Dermis blood vessel endothelial cell (primary cell): ENCODE measurements around the gene THBS2. TPM values are rescaled to one million over a fixed set of nuclear protein-coding genes. Genes with fewer than 3 reads are reported as not detected.
"Not testable (repeated sequence)": the region's sequence is repeated elsewhere in the genome, so short reads cannot be mapped to it uniquely, and the experiment has no call there.

Source experiments
- DNase-seq: peaks from one replicate; pipeline ENCODE4 v3.0.0; 2010
- total RNA-seq: library from RNA; depleted of rRNA; stranded (reverse); fragments of >200 nt; gene quantifications from 2 replicates; pipeline ENCODE4 v1.2.3, GENCODE V29; 2014

The THBS2 gene
- total RNA-seq, 1 donor from 2014 or later = 2.0 TPM

DNA sequence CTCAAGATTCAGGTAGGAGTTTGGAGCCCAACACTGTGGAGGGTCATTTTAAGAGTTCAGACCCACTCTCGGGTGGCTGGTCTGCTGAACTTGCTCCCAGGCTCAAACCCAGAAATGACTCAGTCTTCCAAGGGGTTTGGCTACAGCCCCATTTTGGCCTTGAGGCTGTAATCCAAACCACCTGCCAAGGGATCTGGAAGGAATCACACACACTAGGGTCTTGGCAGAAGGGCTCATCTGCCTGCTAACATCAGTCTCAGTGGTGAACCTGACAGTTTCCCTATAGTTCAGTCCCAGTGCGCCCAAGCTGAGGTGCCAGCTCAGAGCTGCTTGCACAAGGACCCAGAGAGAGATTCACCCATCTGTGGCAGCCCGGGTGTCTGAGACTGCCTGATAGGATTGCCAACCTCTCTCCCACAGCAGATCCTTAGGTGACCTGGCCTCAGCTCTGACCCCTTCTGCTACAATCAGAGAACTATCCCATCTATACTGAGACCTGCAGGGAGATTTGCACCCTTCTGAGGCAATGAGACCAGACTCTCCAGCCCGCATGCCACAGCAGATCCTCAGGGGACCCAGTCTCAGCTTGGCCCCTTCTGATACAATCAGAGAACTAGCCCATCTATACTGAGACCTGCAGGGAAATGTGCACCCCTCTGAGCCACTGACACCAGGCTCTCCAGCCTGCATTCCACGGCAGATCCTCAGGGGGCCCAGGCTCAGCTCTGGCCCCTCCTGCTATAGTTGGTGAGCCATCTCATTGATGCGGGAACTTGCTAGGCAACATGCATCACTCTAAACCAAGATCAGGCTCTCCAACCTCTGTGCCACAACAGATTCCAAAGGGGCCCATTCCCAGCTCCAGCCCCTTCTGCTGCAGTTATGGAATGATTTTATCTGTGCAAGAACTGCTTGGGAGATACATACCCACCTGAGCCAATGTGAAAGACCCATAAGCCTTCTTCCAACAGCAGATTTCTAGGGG lies 48.2 kb downstream of the THBS2 start:
- no peak for DNase-seq

DNA sequence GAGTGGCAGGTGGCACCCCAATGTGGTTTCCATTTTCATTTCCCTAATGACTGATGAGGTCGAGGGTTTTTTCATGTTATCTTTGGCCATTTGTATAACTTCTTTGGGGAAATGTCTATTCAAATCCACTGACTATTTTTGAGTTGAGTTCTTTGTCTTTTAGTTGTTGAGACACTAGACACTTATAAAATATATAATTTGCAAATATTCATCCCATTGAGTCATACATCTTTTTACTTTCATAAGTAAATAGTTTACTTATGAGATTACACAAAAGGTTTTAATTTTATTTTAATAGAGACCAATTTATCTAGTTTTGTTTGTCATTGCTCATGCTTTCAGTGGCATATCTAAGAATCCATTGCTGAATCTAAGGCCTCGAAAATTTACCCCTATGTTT lies 49.5 kb downstream of the THBS2 start:
- DNase-seq = no peak

DNA sequence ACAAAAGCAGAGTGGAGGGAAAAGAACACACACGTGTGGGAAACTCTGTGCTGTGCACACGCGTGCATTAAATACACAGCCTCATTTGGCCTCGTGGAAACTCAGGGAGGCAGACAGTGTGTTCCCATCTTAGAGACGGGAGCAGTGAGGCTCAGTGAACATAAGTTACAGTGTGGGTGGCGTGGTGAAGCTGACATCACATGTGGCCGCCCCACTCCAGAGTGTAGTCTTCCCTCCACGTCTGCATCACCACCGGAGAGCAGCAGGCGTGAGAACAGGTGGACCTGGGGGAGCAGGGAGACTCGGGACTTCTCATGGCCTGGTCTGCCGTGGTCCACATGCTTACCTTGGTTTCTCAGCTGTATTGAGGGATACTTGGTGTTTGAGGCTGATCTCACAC lies 51.7 kb downstream of the THBS2 start:
- DNase-seq = no peak

DNA sequence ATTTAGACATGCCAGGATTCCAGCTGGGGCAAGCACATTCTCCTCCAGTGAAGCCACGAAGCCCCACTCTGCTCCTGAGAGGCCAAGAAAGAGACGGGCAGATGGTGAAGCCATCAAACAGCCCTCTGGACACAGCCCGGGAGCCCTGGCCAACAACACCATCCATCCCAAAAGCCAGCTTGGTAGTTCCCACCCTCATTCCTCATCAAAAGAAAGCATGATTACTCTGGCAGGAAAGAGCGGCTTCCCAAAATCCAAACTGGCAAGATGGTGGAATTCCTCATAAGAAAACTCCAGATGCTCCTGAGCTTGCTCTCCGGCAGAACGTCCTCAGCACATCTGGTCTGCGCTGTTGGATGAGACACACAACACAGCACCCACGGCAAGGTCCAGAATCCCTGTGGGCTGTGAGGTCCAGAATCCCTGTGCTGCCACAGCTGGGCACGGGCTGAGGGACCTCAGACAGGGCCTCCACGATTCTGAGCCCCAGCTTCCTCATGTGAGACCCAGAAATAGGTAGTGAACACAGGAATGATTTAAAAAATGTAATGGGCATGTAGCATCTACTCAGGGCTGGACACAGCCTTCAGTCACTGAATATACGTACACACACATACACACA lies 52.6 kb downstream of the THBS2 start:
- DNase-seq = no peak

DNA sequence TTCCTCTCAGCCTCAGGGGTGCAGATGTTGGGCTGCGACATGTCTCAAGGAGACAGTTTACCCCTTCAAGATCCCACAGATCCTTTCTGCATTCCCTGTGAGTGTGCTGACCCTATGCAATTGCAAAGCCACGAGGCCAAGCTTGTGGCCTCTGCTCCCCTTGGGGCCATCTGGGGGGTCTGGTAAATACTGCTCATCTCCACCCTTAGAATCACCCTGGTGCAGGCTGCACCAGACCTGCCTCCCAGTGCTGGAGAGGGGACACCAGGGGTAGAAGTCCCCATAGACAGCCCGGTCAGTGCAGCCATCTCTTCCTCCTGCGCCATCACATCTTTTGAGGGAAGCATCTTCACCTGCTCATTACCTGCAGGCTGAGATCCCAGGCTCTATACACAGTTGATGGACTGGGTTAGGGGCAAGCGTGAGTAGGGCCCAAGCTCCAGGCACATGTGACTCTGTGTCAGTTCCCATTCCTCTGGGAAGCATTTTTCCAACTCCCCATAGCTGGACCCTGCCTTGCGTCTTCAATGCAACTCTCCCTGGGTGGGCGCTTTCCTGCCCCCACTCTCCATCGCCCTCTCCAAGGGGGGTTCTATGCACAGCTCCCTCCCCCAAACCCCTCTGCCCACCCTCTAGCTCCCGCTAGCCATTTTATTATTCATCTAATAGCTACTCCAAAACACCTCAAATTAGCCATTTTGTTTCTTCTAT lies 53.9 kb downstream of the THBS2 start:
- DNase-seq = no peak

DNA sequence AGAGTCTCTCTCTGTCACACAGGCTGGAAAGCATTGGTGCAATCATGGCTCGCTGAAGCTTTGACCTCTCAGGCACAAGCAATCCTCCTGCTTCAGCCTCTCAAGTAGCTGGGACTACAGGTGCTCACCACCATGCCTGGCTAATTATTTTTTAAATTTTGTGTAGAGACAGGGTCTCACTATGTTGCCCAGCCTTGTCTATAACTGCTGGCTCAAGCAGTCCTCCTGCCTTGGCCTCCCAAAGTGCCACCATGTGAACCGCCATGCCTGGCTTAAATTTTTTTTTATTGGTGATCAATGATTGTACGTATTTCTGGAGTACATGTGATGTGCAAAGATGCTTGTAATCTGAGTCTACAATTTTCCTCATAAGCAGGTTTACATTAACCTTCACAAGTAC lies 54.8 kb downstream of the THBS2 start:
- DNase-seq = no peak

DNA sequence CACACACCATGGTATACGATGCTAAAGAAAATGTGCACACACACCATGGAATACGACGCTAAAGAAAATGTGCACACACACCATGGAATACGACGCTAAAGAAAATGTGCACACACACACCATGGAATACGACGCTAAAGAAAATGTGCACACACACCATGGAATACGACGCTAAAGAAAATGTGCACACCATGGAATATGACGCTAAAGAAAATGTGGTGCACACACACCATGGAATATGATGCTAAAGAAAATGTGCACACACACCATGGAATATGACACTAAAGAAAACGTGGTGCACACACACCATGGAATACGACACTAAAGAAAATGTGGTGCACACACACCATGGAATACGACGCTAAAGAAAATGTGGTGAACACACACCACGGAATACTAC lies 55.7 kb downstream of the THBS2 start:
- DNase-seq = not testable (repeated sequence)

DNA sequence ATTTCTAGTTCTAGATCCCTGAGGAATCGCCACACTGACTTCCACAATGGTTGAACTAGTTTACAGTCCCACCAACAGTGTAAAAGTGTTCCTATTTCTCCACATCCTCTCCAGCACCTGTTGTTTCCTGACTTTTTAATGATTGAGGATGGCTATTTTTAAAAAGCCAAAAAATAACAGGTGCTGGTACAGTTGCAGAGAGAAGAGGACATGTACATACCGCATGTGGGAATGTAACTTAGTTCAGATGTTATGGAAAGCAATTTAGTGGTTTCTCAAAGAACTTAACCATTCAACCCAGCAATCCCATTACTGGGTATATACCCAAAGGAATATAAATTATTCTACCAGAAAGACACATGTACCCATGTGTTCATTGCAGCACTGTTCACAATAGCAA lies 57.4 kb downstream of the THBS2 start:
- DNase-seq = not testable (repeated sequence)

DNA sequence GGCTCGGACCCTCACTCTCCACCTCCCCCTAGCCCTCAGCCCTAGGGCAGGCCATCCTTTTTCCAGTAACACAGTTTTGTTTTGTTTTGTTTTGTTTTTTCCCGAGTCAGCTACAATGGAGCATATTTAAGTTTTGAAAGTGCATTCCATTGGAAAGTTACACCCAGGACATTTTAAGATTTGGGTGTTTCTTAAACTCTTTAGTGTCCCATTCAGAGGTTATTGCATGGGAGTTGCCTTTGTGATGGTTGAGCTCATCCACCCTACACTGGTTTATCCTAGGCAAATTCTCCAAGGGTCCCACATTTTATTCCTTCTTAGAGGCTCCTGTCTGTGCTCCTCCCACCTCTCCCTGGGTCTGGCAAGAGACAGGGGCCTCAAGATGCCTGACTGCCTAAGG lies 58.9 kb downstream of the THBS2 start:
- no peak for DNase-seq

DNA sequence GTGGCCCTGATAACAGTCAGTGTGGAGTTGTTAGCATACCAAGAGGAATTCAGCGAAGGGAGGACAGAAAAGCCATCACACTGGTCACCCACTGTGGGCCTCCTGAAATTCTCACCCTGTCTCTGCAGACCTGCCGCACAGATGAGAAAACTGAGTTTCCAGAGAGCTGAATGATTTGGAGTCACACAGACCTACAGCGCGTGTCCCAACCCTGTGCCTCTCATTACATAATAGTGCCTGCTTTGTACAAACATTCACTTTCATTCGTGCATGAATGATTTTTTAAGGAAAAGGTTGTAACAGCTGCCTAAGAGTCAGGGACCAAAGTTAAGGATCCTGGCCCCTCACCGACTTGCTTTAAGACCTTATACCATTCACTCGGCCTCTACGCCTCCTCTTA lies 62.7 kb downstream of the THBS2 start:
- no peak for DNase-seq

DNA sequence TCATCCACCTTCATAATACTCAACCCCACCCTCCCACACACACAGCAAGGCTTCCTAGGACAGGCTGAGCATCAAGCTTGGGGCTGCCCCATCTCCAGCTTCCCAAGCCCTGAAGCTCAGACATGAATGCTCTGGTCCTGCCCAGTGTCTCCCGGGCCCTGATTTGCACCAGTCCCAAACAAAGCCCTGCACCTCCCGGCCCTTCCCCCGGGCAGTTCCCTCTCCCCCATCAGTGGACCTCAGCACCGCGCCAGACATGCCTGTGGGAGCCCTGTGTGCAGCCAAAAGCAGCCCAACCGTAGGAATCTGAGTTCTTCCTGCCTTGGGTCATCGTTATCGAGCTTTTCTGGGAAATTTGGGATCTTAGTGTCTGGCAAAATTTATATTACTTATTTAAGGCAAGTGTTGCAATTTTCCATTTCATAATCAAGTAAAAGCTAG lies 63.5 kb downstream of the THBS2 start:
- DNase-seq = no peak

DNA sequence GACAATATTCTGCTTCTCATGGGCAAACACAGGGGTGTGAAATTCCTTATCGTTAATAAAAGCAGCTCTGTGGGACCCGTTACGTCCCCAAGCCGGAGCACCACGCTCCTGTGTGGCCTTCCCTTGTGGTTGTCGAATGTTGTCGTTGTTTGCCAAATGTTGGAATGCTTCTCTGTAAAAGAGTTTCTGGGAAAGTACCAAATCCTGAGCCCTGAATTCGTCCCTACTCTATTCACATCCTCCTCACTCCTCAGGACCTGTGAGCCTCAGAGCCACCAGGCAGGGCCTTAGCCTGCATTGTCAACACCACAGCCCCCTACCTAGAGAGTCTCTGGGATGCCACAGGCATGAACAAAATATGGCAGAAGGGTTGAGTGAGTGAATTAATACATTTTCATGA lies 64.0 kb downstream of the THBS2 start:
- DNase-seq = no peak

DNA sequence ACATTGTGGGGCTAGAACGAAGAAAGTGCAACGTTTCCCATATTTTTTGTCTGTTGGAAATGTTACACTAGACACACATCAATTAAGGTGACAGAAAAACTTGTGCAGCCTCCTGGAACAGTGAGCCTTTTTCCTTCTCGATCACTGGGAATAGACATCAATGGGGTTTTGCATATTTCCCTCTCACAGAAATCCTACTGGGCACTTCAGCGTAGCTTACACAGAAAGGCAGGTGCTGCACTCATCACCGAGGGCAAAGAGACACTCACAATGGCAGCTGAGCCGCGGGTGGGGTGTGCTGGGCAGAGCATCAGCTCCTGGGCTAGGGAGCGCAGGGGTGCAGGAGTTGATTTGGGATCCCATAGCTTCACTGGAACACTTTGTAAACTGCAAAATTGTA lies 64.5 kb downstream of the THBS2 start:
- DNase-seq = no peak

DNA sequence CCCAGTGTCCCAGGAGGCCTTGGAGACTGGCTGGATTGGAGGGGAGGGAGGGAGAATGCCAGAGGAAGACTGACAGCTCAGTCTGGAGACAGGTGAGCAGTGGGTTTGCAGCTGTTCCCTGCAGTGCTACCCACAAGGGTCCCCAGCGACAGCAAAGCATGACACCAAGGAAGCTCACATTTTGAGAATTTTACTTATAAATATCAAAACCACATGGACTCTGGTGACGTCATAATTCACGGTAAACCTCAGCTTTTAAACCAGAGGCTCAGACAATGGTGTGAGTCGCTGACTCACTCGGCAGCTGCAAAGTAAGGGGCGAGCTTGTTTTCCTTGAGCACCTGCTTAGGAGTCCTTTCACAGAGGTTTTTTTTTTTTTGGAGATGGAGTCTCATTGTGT lies 65.2 kb downstream of the THBS2 start:
- DNase-seq = no peak

DNA sequence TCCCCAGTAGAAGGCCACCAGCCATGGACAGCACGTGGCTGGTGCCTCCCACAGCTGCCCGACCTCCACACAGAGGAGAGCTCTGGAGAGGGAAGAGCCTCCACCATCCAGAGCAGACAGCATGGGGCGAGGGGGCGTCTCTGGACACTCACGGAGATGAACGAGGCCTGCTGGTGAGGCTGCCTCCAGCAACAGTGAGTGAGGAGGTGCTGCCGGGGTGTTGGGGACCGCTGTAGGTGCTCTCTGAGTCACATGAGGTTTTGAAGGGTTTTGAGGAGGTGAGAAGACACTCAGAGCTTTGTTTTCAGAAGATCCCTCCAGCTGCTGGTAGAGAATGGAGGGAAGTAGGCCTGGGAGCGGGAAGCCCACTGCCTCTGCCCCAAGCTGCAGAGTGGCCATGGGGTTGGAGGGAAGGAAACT lies 65.6 kb downstream of the THBS2 start:
- no peak for DNase-seq

DNA sequence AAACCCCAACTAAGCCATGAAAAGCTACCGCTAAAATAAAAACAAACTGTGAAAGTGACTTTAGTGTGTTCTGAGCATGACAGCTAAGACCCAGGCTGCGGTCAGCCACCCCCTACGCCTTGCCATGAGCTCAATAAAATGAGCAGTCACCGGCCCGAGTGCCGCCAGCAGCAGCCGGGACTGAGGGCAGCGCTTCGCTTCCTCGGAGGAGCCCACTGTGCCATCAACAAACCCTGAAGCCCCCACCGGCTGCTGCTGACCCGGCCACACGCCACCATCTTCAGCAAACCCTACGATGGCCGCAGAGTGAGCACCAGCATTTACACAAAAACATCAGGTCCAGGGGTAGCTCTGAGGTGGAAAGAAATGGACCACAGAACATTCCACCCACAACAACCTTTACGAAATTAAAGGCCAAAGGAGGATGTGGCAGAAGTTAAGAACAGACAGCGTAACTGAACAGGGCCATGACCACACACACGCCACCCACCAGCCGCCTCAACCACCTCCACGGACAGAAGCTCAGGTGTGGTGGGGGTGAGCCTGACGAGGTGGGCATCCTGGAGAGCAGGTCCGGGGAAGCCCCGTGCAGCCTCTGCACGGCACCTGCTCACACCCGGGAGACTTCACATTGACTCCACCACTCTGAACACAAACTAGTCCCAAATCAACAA lies 67.0 kb downstream of the THBS2 start:
- DNase-seq = no peak

DNA sequence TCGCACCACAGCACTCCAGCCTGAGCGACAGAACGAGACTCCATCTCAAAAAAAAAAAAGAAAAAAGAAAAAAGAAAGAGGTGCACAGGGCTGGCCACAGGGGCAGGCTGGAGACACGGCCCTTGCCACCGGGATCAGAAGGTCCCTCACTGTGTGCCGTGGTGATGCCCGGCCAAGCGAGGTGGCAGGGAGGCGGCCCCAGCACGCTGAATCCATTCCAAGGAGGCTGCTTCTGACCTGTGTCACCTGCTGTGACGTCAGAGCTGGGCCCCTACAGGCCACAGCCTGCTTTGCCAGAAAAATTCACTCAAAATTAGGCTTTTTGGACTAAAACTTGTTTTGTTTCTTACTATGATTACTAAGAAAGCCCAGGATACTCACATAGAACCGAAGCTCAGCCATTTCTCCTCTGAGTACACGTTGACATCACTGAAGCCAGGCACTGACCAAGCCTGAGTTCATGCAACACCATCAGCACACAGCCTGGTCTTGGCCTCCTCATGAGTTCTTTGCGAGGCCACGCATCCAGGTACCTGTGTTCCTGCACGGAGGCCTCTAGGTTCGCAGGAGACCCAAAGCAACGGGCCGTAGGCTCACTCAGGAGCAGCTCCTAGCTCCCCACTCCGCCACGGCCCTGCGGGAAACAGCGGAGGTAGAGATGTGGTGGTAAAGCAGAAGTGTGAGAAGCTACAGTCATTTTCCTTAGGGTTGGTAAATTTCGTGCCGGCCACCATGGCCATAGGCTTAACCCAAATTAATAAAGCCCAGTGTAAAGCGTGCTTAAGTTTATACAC lies 67.8 kb downstream of the THBS2 start:
- DNase-seq = no peak

DNA sequence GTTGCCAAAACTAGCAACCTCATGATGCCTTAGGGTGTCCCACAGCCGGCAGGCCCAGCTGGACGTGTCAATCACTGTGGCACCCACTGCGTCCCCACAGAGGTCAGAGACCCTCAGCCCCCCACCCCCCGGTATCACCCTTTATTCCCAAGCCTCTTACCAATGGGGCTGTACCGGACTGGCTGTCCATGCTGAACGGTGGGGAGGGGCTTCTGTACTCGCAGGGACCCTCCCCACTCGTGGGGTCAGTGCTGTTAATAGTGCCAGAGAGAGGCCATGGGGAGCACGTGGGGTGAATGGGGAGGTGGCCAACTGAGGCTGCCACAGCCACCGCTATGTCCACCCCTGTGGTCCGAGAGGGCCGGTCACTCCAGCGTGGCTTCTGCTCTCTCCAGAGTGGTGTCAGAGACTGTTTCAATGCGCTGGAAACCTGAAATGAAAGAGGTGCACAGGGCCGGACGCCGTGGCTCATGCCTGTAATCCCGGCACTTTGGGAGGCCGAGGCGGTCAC lies 68.6 kb downstream of the THBS2 start:
- DNase-seq = no peak

DNA sequence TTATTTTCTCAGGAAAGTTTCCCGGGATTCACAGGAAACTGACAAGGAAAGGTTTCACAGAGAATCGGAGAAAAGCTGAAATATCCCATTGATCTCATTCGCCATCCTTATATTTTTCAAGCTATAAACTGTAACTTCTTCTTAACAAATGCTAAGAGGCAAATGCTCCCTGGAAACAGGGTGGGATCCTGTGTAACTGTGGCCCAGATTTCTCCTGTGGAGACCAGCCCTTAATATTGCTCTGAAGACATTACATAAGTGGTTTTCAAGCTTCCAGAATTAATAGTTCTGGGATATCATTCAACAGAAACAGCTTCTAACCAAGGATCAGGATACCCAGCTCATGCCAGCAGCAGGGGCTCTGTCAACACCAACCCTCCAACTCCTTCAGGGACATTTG lies 69.2 kb downstream of the THBS2 start:
- DNase-seq = no peak

DNA sequence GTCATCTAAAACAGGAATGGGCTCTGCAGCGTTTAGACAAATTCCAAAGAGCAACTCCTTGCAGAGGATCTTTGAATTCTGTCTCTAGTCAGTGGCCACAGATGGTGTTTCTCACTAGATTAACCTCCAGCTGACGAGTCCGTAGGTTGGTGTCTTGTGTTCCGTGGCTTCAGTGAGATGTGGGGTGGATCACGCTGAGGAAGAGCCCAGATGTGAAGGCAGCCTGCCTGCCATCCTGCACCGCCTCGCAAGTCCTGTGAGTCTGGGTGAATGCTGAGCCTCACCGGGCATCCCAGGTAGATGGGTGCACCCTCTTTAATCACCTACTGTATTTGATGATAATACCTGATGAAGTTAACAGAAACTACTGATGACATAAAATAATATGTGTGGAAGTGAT lies 70.4 kb downstream of the THBS2 start:
- DNase-seq = no peak

DNA sequence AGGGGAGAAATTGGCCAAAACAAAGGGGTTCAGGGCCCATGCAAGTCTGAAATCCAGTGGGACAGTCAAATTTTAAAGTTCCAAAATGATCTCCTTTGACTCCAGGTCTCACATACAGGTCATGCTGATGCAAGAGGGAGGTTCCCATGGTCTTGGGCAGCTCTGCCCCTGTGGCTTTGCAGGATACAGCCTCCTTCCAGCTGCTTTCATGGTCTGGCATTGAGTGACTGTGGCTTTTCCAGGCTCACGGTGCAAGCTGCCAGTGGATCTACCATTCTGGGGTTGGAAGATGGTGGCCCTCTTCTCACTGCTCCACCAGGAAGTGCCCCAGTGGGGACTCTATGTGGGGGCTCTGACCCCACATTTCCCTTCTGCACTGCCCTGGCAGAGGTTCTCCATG lies 73.8 kb downstream of the THBS2 start:
- DNase-seq = not testable (repeated sequence)
